Keratinocyte (primary cell): ENCODE data around the gene APRT. TPM values are rescaled to one million over a fixed set of nuclear protein-coding genes. Genes with fewer than 3 reads are reported as not detected.

Experiments
- DNase-seq: peaks from one replicate; pipeline ENCODE4 v3.0.0-alpha.2; 2011; ENCODE audit warnings: low read depth, missing footprints, low spot score
- FAIRE-seq: peaks from 2 replicates; lab custom pipeline; 2011; peaks lifted over from hg19 to GRCh38; lab: Jason Lieb, UNC
- H2AFZ ChIP-seq: 2 replicates; pipeline ENCODE4 v1.6.0; 2012; ENCODE audit warnings: low read length, control low read depth, inconsistent platforms; ENCODE audit not compliant: control insufficient read depth
- H3K27ac ChIP-seq: 2 replicates; pipeline ENCODE4 v1.5.1; 2011; ENCODE audit warnings: low read length; ENCODE audit not compliant: control insufficient read depth, insufficient read depth
- H3K27me3 ChIP-seq: 3 replicates; pipeline ENCODE4 v1.6.0; 2011; ENCODE audit warnings: low read length; ENCODE audit not compliant: control insufficient read depth, insufficient read depth; ENCODE audit errors: extremely low read depth
- H3K36me3 ChIP-seq, 2 experiments: 2 replicates in 1 of 2; 3 replicates in 1 of 2; pipeline ENCODE4 v1.5.1; 2011; ENCODE audit warnings: low read length in 2 of 2, mild to moderate bottlenecking in 1 of 2; ENCODE audit not compliant: control insufficient read depth in 2 of 2, insufficient read depth in 2 of 2; ENCODE audit errors: extremely low read depth in 1 of 2
- H3K4me1 ChIP-seq: 3 replicates; pipeline ENCODE4 v1.5.1; 2011; ENCODE audit warnings: low read length; ENCODE audit not compliant: control insufficient read depth, insufficient read depth; ENCODE audit errors: extremely low read depth
- H3K4me2 ChIP-seq: 3 replicates; pipeline ENCODE4 v1.6.0; 2011; ENCODE audit warnings: low read depth, low read length; ENCODE audit not compliant: control insufficient read depth, insufficient read depth; ENCODE audit errors: extremely low read depth
- H3K4me3 ChIP-seq, 3 experiments: fragments of 200-600 bp in 1 of 3; sonication (generic) in 1 of 3; 2 replicates in 2 of 3; 3 replicates in 1 of 3; pipeline ENCODE4 v1.5.1; 2011 to 2016; ENCODE audit warnings: low read length in 3 of 3, mild to moderate bottlenecking in 3 of 3, control low read depth in 2 of 3, inconsistent platforms in 1 of 3, low read depth in 1 of 3, mixed read lengths in 1 of 3, mixed run types in 1 of 3, moderate library complexity in 1 of 3; ENCODE audit not compliant: control insufficient read depth in 2 of 3, insufficient read depth in 2 of 3; ENCODE audit errors: extremely low read depth in 1 of 3
- H3K79me2 ChIP-seq: 2 replicates; pipeline ENCODE4 v1.6.0; 2012; ENCODE audit warnings: low read length; ENCODE audit not compliant: control insufficient read depth, insufficient read depth
- H3K9ac ChIP-seq: 3 replicates; pipeline ENCODE4 v1.6.0; 2011; ENCODE audit warnings: low read length; ENCODE audit not compliant: control insufficient read depth, insufficient read depth; ENCODE audit errors: extremely low read depth
- H3K9me1 ChIP-seq: 3 replicates; pipeline ENCODE4 v1.6.0; 2011; ENCODE audit warnings: low read length; ENCODE audit not compliant: control insufficient read depth, insufficient read depth; ENCODE audit errors: extremely low read depth
- H3K9me3 ChIP-seq: 2 replicates; pipeline ENCODE4 v1.5.1; 2012; ENCODE audit warnings: low read depth, low read length; ENCODE audit not compliant: control insufficient read depth
- H4K20me1 ChIP-seq: 3 replicates; pipeline ENCODE4 v1.6.0; 2011; ENCODE audit warnings: low read length; ENCODE audit not compliant: control insufficient read depth, insufficient read depth; ENCODE audit errors: extremely low read depth
- EZH2 ChIP-seq: IDR thresholded peaks from one replicate; pipeline ENCODE4 v1.6.1; 2012; ENCODE audit warnings: inconsistent platforms, mild to moderate bottlenecking, low read length, moderate library complexity
- dilution Hi-C: fragments of 300-500 bp; cut with MboI; formaldehyde crosslinking; loops from one replicate; pipeline ENCODE4 v1.7.0; 2020; ENCODE audit warnings: low sequenced_read_pairs; ENCODE audit not compliant: extremely low pct_ligation_motif_present
- polyA plus RNA-seq, 5 experiments: library from polyadenylated mRNA; depleted of rRNA in 3 of 5; stranded (reverse) in 3 of 5; stranded (forward) in 1 of 5; unstranded in 1 of 5; fragments of >200 nt; gene quantifications; 1 replicate in 1 of 5; 2 replicates in 3 of 5; 3 replicates in 1 of 5; pipeline versions ENCODE4 v1.2.1 to v1.2.3, GENCODE V29; 2011 to 2012; ENCODE audit warnings: missing spikeins in 2 of 5, low read depth in 1 of 5, low replicate concordance in 1 of 5
- TF ChIP-seq, protein P1 (sequence below), 3 experiments: IDR thresholded peaks in 1 of 3; conservative IDR thresholded peaks in 1 of 3; optimal IDR thresholded peaks in 1 of 3; 2 replicates in 2 of 3; 3 replicates in 1 of 3; pipeline versions ENCODE3 to v1.5.1; 2011; ENCODE audit warnings: low read length in 3 of 3, mild to moderate bottlenecking in 3 of 3, moderate library complexity in 2 of 3, control low read depth in 1 of 3, inconsistent platforms in 1 of 3; ENCODE audit not compliant: insufficient read depth in 2 of 3; ENCODE audit errors: extremely low read depth in 1 of 3

APRT gene
- polyA plus RNA-seq, 1 donor (not counting 4 experiments of a cell fraction or from before 2014, with no cell fraction given), result 106 TPM

- dilution Hi-C loops, result no loop called here
Observed at GRCh38 chr16:88820385-88821025, 8.8 kb upstream of the APRT start.

DNA sequence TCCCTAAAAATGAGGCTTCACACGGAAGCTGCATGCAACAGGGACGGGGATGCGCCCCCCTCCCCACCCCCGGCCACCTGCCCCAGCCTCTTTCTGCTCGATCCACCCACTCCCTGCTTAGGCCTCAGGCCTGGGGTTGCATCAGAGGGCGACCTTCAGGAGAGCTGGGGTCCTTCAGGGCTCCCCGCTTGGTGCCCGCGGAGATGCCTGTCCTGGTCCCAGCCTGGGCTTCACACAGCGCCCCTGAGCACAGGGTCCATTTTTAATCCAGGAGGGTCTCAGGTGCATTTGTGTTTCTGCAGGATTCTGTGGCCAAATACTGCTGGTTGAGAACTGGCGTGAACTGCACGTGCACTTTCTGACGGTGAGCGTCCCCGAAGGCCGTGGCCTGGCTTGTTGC, 7.4 kb upstream of the APRT start:
- H3K4me1 ChIP-seq, result peaks cover 12% of the 10 kb centered on the region
- no peak overlapping the region for H3K9ac ChIP-seq
- H4K20me1 ChIP-seq, result no peaks in the 10 kb centered on the region
- dilution Hi-C loops, result no loop called here
- FAIRE-seq, result no peak
- no peak for DNase-seq
- H3K4me3 ChIP-seq, result no peak overlapping the region
- TF ChIP-seq, protein P1, sequence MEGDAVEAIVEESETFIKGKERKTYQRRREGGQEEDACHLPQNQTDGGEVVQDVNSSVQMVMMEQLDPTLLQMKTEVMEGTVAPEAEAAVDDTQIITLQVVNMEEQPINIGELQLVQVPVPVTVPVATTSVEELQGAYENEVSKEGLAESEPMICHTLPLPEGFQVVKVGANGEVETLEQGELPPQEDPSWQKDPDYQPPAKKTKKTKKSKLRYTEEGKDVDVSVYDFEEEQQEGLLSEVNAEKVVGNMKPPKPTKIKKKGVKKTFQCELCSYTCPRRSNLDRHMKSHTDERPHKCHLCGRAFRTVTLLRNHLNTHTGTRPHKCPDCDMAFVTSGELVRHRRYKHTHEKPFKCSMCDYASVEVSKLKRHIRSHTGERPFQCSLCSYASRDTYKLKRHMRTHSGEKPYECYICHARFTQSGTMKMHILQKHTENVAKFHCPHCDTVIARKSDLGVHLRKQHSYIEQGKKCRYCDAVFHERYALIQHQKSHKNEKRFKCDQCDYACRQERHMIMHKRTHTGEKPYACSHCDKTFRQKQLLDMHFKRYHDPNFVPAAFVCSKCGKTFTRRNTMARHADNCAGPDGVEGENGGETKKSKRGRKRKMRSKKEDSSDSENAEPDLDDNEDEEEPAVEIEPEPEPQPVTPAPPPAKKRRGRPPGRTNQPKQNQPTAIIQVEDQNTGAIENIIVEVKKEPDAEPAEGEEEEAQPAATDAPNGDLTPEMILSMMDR (optimal IDR thresholded peaks at IDR 0.05 in 1 of 3, IDR thresholded peaks at IDR 0.05 in 1 of 3, conservative IDR thresholded peaks at IDR 0.05 in 1 of 3; ENCODE audit: extremely low read depth in 1 of 3, insufficient read depth in 2 of 3, low read length in 3 of 3), result no peak
- no peak for TF ChIP-seq EZH2
- H3K9me3 ChIP-seq, result no peaks in the 10 kb centered on the region
- H3K79me2 ChIP-seq, result no peaks in the 10 kb centered on the region
- no peak overlapping the region for H2AFZ ChIP-seq
- H3K27me3 ChIP-seq, result no peaks in the 10 kb centered on the region
- H3K4me2 ChIP-seq, result no peak overlapping the region
- no peaks in the 10 kb centered on the region for H3K9me1 ChIP-seq
- no peak overlapping the region for H3K27ac ChIP-seq
- H3K36me3 ChIP-seq, result peaks cover 0 to 9% of the 10 kb centered on the region in 2 experiments

More at GRCh38 chr16:88820385-88821025, 8.8 kb upstream of the APRT start:
- Histone ChIP-seq H3K4me2 (no peak overlapping the region), H3K9ac (no peak overlapping the region), H3K9me3 (no peaks in the 10 kb centered on the region), H4K20me1 (no peaks in the 10 kb centered on the region), H3K4me3 (no peak overlapping the region), H3K36me3 (peaks cover 0 to 9% of the 10 kb centered on the region in 2 experiments), H3K9me1 (no peaks in the 10 kb centered on the region), H3K79me2 (no peaks in the 10 kb centered on the region), H3K27ac (no peak overlapping the region), H3K27me3 (no peaks in the 10 kb centered on the region), H2AFZ (no peak overlapping the region), H3K4me1 (peaks cover 12% of the 10 kb centered on the region)
- TF ChIP-seq, protein P1 (optimal IDR thresholded peaks at IDR 0.05 in 1 of 3, IDR thresholded peaks at IDR 0.05 in 1 of 3, conservative IDR thresholded peaks at IDR 0.05 in 1 of 3; ENCODE audit: extremely low read depth in 1 of 3, insufficient read depth in 2 of 3, low read length in 3 of 3), result no peak
- DNase-seq (no peak), FAIRE-seq (no peak)
